PFSK-1 (cell line): ENCODE data around the gene TFF2.

Source experiments
- FOXP2 ChIP-seq: optimal IDR thresholded peaks from 2 replicates; pipeline ENCODE3; 2011; ENCODE audit warnings: borderline replicate concordance, control low read depth, inconsistent platforms; ENCODE audit not compliant: insufficient read depth; ENCODE audit errors: extremely low read length, extremely low read depth
- POLR2AphosphoS5 ChIP-seq: IDR thresholded peaks from 2 replicates; pipeline ENCODE4 v1.6.1; 2012; ENCODE audit warnings: low read depth, mild to moderate bottlenecking, control low read depth, low read length, moderate library complexity
- REST ChIP-seq, 2 experiments: IDR thresholded peaks; 2 replicates each; pipeline versions ENCODE4 v1.6.1 to v1.8.0; 2011 to 2012; ENCODE audit warnings: low read depth in 2 of 2, low read length in 2 of 2, control low read depth in 1 of 2, inconsistent platforms in 1 of 2, mild to moderate bottlenecking in 1 of 2, moderate library complexity in 1 of 2; ENCODE audit not compliant: insufficient read depth in 1 of 2
- SIN3A ChIP-seq: IDR thresholded peaks from 2 replicates; pipeline ENCODE4 v1.6.1; 2012; ENCODE audit warnings: mild to moderate bottlenecking, low read length, moderate library complexity, borderline replicate concordance; ENCODE audit not compliant: insufficient read depth
- TAF1 ChIP-seq: IDR thresholded peaks from 2 replicates; pipeline ENCODE4 v1.6.1; 2012; ENCODE audit warnings: low read length, control low read depth, borderline replicate concordance; ENCODE audit not compliant: insufficient read depth

The TFF2 gene

GRCh38 chr21:42298657-42299056 is 52.1 kb downstream of the TFF2 start:
- TF ChIP-seq SIN3A (no peak), REST (IDR thresholded peaks at IDR 0.05; ENCODE audit: insufficient read depth in 1 of 2, low read depth in 2 of 2, low read length in 2 of 2) (no peak), TAF1 (no peak), POLR2AphosphoS5 (no peak), FOXP2 (no peak)

- TF ChIP-seq POLR2AphosphoS5, result no peak
- no peak for TF ChIP-seq FOXP2
- no peak for TF ChIP-seq TAF1
- no peak for TF ChIP-seq REST (IDR thresholded peaks at IDR 0.05; ENCODE audit: insufficient read depth in 1 of 2, low read depth in 2 of 2, low read length in 2 of 2)
- no peak for TF ChIP-seq SIN3A
These were observed 52.6 kb downstream of the TFF2 start for GRCh38 chr21:42298237-42298636.

GRCh38 chr21:42297377-42297776 is 53.4 kb downstream of the TFF2 start:
- TF ChIP-seq SIN3A (no peak), REST (IDR thresholded peaks at IDR 0.05; ENCODE audit: insufficient read depth in 1 of 2, low read depth in 2 of 2, low read length in 2 of 2) (no peak), POLR2AphosphoS5 (no peak), FOXP2 (no peak), TAF1 (no peak)

- no peak for TF ChIP-seq SIN3A
- no peak for TF ChIP-seq FOXP2
- TF ChIP-seq TAF1, result no peak
These were observed 54.3 kb downstream of the TFF2 start for GRCh38 chr21:42296501-42296900.
